ENCODE results near the gene NFKBIA. TPM values are rescaled to one million over a fixed set of nuclear protein-coding genes. Genes with fewer than 3 reads are reported as not detected.
A peak's percentile ranks its signal among the peaks of the same experiment; 100 is the strongest.
"Not testable (repeated sequence)": the region's sequence is repeated elsewhere in the genome, so short reads cannot be mapped to it uniquely, and the experiment has no call there.

NFKBIA gene
- total RNA-seq, 1 donor from 2014 or later = 58.7 TPM

DNA sequence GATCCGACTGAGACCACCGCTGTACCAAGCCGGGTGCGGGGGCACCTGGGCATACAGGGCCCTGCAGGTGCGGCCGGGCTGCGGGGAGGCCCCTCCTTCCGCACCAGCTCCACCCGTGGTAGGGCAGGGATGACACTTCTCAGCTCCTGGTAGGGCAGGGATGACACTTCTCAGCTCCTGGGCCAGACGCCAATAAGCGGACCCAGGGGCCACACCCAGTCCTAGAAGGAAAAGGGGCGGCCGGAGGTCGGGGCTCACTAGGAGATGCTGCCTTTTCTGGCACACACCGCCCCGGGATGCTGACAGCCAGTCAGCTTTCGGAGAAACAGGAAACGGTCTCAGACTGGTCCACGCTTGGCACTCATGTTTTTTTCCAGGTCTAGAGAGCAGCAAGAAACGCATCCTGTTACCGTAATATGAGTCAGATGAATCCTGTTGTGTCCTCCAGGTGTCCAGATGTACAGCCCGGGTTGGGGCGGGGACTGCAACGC, 34.8 kb downstream of the NFKBIA start:
- DNase-seq (ENCODE audit: low read depth) = no peak

GRCh38 chr14:35368583-35369392, 35.8 kb downstream of the NFKBIA start:
- peak; percentile 29 for DNase-seq (ENCODE audit: low read depth)

DNA sequence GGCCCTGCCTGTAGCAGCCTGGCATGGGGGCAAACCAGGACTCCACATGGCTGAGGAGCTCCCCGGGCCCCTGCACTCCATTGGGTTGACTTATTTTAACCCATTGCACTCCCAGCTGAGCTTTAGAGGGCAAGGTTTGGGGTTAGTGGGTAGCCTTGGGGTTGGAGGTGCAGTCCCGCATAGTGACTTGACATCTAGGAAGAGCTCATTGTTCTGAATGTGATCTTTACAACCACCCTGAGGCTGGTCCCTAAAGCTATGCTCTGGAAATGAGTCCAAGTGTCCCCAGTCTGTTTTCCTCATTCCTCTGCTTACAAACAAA, 36.4 kb downstream of the NFKBIA start:
- no peak for DNase-seq (ENCODE audit: low read depth)

DNA sequence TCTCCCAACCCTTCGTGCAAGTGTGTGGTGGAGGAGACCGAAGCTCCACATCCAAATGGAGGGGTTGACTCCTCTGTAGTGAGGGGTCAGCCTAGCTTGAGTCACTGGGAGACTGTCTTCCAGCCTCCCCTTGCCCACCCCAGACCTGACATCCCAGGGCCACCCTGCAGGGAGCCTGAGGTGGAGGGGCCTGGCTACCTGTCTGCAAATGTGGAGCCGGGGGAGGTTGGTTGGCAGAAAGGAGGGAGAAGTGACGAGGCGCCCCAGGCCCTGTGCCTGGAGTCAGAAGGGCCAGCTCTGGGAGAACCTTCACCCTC, 37.5 kb downstream of the NFKBIA start:
- DNase-seq (ENCODE audit: low read depth) = no peak

GRCh38 chr14:35366521-35366976, 38.0 kb downstream of the NFKBIA start:
- no peak for DNase-seq (ENCODE audit: low read depth)

DNA sequence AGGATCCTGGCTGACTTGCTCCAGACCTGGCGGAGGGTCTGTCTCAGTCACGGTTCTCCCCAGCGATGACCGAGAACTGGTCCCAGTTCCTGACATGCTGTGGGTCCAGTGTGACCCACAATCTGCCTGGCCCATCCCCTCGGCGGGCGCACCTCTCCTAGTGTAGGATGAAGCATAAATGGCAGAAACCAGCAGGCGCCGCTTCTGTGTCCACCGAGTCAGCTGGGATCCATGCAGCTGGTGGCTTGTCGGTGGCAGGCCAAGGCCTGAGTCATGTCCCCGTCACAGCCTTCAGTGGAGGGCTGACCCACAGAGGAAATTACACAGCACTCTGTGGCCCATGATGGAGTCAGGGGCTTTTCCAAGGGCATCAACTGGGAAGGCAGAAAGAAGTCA, 38.5 kb downstream of the NFKBIA start:
- DNase-seq (ENCODE audit: low read depth) = peak; percentile 80

DNA sequence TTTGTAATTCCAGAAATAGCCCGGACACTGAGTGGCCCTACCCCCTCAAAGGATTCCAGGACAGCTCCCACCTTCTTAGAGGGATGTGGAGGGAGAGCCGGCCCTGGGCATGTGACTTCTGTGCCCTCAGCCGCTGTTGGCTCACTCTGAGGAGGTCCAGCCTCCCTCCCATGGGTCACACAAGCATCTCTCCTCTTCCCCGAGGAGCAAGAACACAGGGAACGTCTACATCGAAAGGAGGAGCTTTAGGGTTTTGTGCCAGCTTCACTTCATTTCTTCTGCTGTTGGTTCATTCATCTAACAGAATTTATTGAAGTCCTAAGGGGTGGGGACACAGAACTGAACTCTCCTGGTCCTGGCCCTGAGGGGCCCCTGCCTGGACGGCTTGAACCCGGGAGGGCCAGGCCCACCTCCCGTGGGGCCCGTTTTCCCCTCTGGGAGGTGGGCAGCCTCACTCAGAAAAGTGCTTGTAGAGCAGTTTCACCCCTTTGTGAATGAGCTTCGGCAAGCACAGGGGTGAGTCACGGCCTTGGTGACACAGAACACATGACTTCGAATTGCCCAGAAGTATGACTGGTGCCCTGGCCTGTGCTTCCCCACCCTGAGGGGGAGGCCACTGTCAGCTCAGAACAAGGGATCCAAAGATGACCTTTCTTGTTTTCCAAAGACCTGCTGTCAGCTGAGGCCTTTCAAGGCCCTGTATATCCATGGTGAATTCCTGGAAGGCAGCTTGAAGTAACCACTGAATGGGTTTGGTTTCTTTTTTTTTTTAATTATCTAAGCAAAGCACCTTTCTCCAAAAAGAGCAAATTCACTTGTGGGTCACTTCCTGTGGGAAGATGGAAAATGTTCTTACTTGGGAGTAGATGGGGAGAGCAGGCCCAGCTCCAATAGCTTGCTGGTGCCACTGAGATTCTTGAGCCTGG, 39.2 kb downstream of the NFKBIA start:
- DNase-seq (ENCODE audit: low read depth) = peak; percentile 78

DNA sequence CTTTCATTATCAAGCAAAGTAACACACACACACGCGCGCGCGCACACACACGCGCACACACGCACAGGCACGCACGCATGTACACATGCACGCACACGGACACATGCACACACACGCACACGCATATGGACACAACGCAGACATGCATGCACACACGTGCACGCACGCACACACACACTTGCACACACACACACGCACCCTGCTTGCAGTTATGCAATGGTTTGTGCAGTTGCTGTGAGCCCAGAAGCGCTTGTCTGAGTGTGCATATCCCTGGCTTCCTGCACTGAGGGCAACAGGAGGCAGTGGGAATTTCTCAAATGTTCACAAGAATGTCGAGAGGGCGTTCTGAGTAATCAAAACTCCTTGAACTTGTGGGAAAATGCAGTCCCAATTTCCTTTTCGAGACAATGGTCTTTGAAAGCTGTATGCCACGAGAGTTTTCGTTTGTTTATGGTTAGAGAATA, 41.6 kb downstream of the NFKBIA start:
- peak; percentile 27 for DNase-seq (ENCODE audit: low read depth)

DNA sequence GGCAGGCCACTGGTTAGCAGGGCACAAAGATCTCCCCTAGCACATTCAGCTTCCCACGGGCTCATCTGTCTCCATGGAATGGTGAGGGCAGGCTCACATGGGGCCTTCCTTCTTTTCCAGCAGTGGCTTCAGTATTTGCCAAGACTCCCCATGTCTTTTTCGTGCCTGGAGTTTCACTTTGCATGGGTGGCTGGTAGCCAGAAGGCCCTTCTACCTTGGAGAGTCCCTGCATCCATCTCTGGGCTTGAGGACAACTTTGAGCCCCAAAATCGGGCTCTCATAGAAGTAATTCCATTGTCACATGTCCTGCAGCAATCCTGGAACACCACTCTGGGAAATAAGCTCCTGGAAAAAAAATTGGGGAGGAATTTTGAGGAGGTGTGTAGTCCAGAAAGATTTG, 42.1 kb downstream of the NFKBIA start:
- DNase-seq (ENCODE audit: low read depth) = no peak

- DNase-seq (ENCODE audit: low read depth) = no peak
These were observed 43.4 kb downstream of the NFKBIA start for GRCh38 chr14:35361141-35361480.

GRCh38 chr14:35359655-35360054, 44.9 kb downstream of the NFKBIA start:
- DNase-seq (ENCODE audit: low read depth) = not testable (repeated sequence)

DNA sequence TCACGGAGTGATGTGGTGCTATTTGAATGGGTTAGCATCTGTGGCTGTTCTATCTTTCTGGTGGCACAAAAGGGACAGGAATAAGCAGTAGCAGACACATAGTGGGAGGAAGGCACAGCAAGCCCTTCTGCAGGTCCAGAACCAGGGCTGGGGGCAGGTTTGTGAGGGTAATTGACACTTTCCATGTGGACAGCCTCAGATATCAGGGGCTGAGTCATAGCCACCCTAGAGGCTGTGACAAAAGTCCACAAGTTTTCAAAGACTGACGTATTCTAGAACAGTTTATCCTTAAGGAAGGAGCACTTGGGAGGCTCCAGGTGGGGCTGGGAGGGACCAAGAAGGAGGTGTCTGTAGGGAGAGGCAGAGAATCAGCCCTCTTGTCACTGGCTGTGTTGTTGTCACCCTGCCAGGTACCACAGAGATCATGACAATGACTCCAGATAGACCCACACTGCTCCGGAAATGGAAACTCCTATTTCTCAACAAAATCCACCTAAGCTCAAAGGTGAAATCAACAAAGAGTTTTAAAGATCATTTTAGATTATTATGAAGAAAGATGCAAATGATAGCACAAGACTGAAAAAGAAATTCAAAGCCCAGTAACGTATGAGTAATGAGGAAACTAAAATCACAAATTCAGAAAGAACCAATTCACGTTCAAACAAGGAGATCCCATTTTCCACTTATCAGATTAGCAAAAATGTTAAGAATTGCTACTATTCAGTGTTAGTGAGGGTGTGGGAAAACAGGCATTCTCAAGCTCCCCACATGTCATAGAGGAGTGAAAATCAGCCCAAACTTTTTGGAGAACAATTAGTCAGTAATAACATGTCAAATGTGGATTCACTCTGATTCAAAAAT, 48.3 kb downstream of the NFKBIA start:
- DNase-seq (ENCODE audit: low read depth) = no peak

GRCh38 chr14:35355235-35355634, 49.3 kb downstream of the NFKBIA start:
- DNase-seq (ENCODE audit: low read depth) = not testable (repeated sequence)

GRCh38 chr14:35353409-35354172, 51.0 kb downstream of the NFKBIA start:
- no peak for DNase-seq (ENCODE audit: low read depth)

GRCh38 chr14:35352274-35353233, 52.0 kb downstream of the NFKBIA start:
- no peak for DNase-seq (ENCODE audit: low read depth)

- no peak for DNase-seq (ENCODE audit: low read depth)
These were observed 52.7 kb downstream of the NFKBIA start for GRCh38 chr14:35351897-35352273.

Measured in myocyte (in vitro differentiated cells).